Thoracic aorta (tissue), 2 donors: ENCODE measurements around the gene XRN2. TPM values are rescaled to one million over a fixed set of nuclear protein-coding genes. Genes with fewer than 3 reads are reported as not detected.

ENCODE experiments used
- ATAC-seq: fragments of 150-250 bp; one replicate; pipeline ENCODE4 v1.8.0; 2017; ENCODE audit warnings: low read depth; ENCODE audit not compliant: insufficient number of reproducible peaks, low FRiP score
- DNase-seq: peaks from one replicate; pipeline ENCODE4 v3.0.0-alpha.2; 2020; ENCODE audit warnings: low spot score
- H3K27ac ChIP-seq, 2 donors: fragments of 200-600 bp; sonication (generic); 1 replicate in 1 of 2; 2 replicates in 1 of 2; pipeline ENCODE4 v1.5.1; 2016; ENCODE audit warnings: mild to moderate bottlenecking in 2 of 2, moderate library complexity in 2 of 2
- H3K27me3 ChIP-seq: fragments of 200-600 bp; sonication (generic); replicated peaks from 2 replicates; pipeline ENCODE4 v1.6.0; 2016; ENCODE audit warnings: mild to moderate bottlenecking; ENCODE audit not compliant: insufficient read depth
- H3K36me3 ChIP-seq: fragments of 200-600 bp; sonication (generic); one replicate; pipeline ENCODE4 v1.5.1; 2016
- H3K4me1 ChIP-seq, 2 donors: fragments of 200-600 bp; sonication (generic); 1 replicate in 1 of 2; 2 replicates in 1 of 2; pipeline versions ENCODE4 v1.5.1 to v1.6.0; 2016; ENCODE audit warnings: low read depth in 2 of 2, mild to moderate bottlenecking in 1 of 2; ENCODE audit not compliant: control insufficient read depth in 1 of 2
- H3K4me3 ChIP-seq: fragments of 200-600 bp; sonication (generic); 2 replicates; pipeline ENCODE4 v1.5.1; 2016; ENCODE audit warnings: mild to moderate bottlenecking
- H3K9me3 ChIP-seq: fragments of 200-600 bp; sonication (generic); 2 replicates; pipeline ENCODE4 v1.5.1; 2016
- CTCF ChIP-seq: fragments of 200-600 bp; sonication (generic); IDR thresholded peaks from one replicate; pipeline ENCODE4 v1.5.1; 2019; ENCODE audit warnings: antibody characterized with exemption
- total RNA-seq, 2 donors: library from RNA; depleted of rRNA; stranded (reverse); fragments of >200 nt; gene quantifications; one replicate each; pipeline versions ENCODE4 v1.1.0 to v1.2.3, GENCODE V29; 2016

The XRN2 gene
- total RNA-seq, 2 donors from 2014 or later, result 44.7 to 72.2 TPM

DNA sequence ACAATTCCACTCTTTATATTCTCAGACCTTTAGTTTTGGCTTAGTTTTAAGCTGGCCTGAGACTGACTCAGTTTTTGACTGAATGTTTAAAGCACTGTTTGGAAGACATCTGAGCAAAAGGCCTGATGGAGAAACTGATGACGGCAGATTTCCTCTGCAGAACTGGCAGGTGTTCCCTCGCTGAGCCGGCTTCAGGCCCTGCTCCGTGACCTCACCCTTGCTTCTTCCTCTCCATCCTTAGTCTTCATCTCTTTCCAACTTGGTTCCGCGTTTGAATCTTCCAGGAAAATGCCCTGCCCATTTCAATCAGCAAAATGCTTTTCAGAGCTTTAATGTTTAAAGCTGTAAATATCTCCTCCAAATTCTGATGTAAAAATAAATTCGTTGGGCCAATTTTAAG is 87.6 kb downstream of the XRN2 start:
- Histone ChIP-seq H3K27ac (no peak overlapping the region), H3K9me3 (no peaks in the 10 kb centered on the region), H3K4me3 (no peak overlapping the region), H3K27me3 (peaks cover 31% of the 10 kb centered on the region), H3K36me3 (peaks cover 13% of the 10 kb centered on the region), H3K4me1 (peaks cover 0 to under 1% of the 10 kb centered on the region in 2 donors)
- no peak for TF ChIP-seq CTCF
- DNase-seq (no peak), ATAC-seq (no peak)

GRCh38 chr20:21391185-21391971 is 88.2 kb downstream of the XRN2 start:
- no peak for TF ChIP-seq CTCF
- Histone ChIP-seq H3K4me3 (no peak overlapping the region), H3K27ac (no peak overlapping the region), H3K27me3 (peaks cover 31% of the 10 kb centered on the region), H3K4me1 (peaks cover 0 to 7% of the 10 kb centered on the region in 2 donors), H3K9me3 (no peaks in the 10 kb centered on the region), H3K36me3 (peaks cover 8% of the 10 kb centered on the region)
- ATAC-seq, result no peak
- DNase-seq, result no peak

GRCh38 chr20:21391972-21392352 is 88.8 kb downstream of the XRN2 start:
- peaks cover 31% of the 10 kb centered on the region for H3K27me3 ChIP-seq
- no peaks in the 10 kb centered on the region for H3K9me3 ChIP-seq
- no peak overlapping the region for H3K4me3 ChIP-seq
- no peak for TF ChIP-seq CTCF
- no peak for DNase-seq
- H3K4me1 ChIP-seq, result peaks cover 0 to 12% of the 10 kb centered on the region in 2 donors
- ATAC-seq, result no peak
- H3K36me3 ChIP-seq, result peaks cover 8% of the 10 kb centered on the region
- H3K27ac ChIP-seq, result no peak overlapping the region

DNA sequence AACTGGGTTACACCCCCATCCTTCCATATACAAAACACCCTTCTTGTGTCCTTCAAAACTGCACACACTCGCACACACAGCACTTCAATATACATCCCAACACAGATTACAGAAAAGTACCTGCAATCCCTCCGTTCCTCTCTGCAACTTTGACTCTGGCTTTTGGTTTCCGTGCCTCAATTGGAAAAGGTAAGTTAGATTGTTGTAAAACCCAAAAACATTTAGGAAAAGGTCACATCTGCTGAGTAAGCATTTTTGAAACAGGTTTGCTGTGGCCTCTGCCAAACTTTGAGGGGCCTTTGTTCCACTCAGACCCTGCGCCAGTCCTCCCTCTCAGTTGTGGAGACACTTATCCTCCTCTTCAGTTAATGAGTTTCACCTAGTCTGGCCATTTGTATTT is 90.0 kb downstream of the XRN2 start:
- Histone ChIP-seq H3K27ac (no peak overlapping the region), H3K4me1 (peaks cover 0 to 12% of the 10 kb centered on the region in 2 donors), H3K36me3 (peaks cover 2% of the 10 kb centered on the region), H3K9me3 (no peaks in the 10 kb centered on the region), H3K4me3 (no peak overlapping the region), H3K27me3 (peaks cover 32% of the 10 kb centered on the region)
- ATAC-seq (no peak), DNase-seq (no peak)
- no peak for TF ChIP-seq CTCF

DNA sequence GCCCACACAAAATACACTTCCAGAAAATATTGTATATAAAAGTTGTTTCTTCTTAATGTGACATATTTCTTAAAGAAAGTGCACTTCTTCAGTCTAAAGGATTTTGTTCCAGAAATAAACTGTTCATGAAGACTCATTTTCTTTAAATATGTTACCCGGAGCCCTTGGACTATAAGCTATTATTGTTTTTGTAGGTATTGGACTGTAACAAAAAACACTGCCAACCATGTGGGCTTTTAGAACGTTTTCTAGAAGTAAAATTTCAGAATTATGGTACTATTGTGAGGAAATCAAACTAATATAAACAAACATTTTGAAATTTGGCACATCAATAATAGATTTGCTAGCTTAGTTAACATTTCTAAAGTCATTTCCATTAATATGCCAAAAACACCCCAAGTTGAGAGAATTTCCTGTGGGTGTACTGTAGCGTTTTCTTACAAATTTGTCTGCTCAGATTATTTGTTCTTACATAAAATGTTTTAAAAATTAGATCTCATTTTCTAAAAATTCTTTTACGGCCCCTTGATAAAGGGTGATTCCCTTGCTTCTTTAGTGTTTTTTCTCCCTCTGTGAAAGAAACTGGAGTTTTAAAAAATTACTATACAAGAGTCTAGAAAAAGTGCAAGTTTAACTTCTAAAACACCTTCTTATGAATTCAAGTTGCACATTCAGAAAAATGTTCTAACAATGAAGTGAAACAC is 90.8 kb downstream of the XRN2 start:
- peaks cover 0 to 12% of the 10 kb centered on the region in 2 donors for H3K4me1 ChIP-seq
- H3K27ac ChIP-seq, result no peak overlapping the region
- H3K36me3 ChIP-seq, result no peaks in the 10 kb centered on the region
- DNase-seq (no peak), ATAC-seq (no peak)
- H3K4me3 ChIP-seq, result no peak overlapping the region
- no peaks in the 10 kb centered on the region for H3K9me3 ChIP-seq
- H3K27me3 ChIP-seq, result peaks cover 40% of the 10 kb centered on the region
- TF ChIP-seq CTCF, result no peak
